NOMO-1 treated with DMSO at 0.1 percent for 48 hours (cell line): ENCODE results near the gene GPR101.
"Not testable (repeated sequence)": the region's sequence is repeated elsewhere in the genome, so short reads cannot be mapped to it uniquely, and the experiment has no call there.

Experiments used
- DNase-seq: peaks from one replicate; lab custom pipeline; 2025; ENCODE audit not compliant: unreplicated experiment; lab: John Stamatoyannopoulos, UW

The GPR101 gene

GRCh38 chrX:137025930-137026329, 7.9 kb downstream of the GPR101 start:
- no peak for DNase-seq

DNA sequence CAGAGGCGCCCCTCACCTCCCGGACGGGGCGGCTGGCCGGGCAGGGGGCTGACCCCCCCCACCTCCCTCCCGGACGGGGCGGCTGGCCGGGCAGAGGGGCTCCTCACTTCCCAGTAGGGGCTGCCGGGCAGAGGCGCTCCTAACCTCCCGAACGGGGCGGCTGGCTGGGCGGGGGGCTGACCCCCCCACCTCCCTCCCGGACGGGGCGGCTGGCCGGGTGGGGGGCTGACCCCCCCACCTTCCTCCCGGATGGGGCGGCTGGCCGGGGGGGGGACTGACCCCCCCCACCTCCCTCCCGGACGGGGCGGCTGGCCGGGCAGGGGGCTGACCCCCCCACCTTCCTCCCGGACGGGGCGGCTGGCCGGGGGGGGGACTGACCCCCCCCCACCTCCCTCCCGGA, 33.6 kb downstream of the GPR101 start:
- DNase-seq = not testable (repeated sequence)

GRCh38 chrX:136999024-136999423, 34.8 kb downstream of the GPR101 start:
- no peak for DNase-seq
